Stimulated activated CD4-positive, alpha-beta T cell treated with anti-CD3 and anti-CD28 coated beads, Interleukin-12 subunit alpha, Interleukin-12 subunit beta, amount 100 ng/mL, for 4 hours (primary cell): ENCODE results near the gene PTPRT.

Experiments
- DNase-seq: peaks from one replicate; pipeline ENCODE4 v3.0.0-alpha.2; 2020

PTPRT gene

GRCh38 chr20:42350521-42350920 is 839.2 kb downstream of the PTPRT start:
- no peak for DNase-seq

DNA sequence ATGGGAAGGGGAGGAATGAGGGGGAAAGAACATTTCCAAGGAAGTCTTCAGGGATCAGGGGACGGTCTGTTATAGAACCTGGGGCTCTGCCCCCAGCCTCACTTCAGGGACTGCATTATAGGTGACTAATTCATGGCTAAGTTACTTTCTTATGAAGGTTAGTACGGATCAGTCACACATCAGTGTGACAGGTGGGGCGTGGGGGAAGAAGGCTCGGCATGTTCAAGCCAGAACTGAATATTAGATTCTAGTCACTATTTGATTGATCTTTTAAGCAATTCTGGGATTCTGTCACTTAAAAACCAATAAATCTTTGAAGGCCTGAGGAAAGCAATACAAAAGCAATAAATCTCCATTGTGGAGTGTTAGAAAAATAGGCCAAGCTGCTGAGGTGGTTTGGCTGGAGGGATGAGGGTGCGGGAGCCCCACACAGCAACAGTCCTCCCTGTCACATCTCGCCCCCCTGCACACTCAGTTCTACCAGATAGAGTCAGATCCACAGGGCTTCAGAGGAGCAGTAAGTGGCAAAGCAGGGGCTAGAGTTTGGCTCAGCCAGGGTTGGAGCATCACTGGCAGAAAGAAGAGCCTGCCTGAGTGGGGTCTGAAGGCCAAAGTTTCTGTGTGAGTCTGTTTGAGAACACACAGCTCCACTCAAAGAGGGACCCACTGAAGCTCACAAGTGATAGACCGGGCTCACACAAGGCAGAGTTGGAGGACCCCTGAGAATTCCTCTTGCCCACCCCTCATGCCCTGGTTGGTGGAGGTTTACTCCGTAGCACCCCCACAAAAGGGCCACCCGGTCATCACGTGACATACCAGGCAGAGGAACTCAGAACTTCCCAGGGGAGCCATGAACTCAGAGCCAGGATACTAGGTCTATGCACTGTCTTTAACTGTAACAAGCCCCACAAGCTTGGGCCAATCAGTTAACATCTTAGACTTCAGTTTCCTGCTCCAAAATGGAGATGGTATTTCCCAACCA is 843.2 kb downstream of the PTPRT start:
- no peak for DNase-seq

- no peak for DNase-seq
Observed at GRCh38 chr20:42341654-42342053, 848.1 kb downstream of the PTPRT start.

- no peak for DNase-seq
Observed at GRCh38 chr20:42340368-42340767, 849.3 kb downstream of the PTPRT start.

GRCh38 chr20:42338294-42339201 is 851.2 kb downstream of the PTPRT start:
- DNase-seq: no peak

DNA sequence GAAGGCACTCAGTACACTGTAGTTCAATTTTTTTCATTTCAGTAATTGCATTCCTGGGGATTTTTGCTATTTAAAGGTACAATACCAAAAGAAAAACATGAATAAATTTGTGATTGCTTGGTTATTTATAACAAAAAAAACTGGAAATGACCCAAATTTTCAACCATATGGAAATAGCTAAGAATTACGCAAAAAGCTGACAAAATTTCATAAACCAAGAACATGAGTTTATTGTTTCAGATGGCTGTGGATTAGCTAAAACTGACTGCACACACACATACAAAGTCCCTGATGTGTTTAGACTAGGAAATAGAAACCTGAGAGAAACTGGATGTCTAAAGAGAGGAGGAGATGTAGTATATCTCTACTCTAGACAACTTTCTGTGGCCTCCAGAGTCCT is 853.1 kb downstream of the PTPRT start:
- DNase-seq: no peak

DNA sequence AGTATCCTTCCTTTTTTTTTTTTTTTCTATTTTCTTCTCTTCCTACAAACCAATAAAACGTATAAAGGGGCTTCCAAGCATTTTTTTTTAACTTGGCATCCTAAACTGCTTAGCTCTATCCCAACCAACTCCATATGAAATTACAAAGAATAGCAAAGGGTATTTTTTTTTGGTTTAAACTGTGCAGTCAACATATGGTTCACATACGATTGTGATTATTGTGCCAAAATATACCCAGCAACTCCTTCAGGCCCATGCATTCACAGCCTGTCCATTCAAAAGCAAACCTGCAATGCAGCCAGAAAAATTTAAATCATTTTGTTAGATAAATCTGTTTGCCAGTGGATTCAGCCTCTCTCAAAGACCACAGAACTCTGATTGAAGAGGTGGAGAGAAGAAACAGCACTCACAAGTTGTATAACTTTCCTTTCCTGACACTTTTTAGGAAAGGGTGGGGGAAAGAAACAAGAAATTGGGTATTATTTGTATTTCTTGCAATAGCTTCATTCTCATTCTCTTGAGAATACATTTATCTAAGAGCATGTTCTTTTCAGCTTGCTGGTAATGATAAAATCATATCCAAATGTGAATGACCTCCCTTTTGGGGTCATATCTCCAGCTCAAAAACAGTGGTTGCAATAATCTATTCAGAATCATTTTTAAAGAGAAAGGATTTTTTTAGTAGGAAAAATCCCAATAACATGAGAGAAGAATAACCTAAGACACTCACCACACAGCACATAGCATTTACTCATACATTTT is 870.3 kb downstream of the PTPRT start:
- no peak for DNase-seq

DNA sequence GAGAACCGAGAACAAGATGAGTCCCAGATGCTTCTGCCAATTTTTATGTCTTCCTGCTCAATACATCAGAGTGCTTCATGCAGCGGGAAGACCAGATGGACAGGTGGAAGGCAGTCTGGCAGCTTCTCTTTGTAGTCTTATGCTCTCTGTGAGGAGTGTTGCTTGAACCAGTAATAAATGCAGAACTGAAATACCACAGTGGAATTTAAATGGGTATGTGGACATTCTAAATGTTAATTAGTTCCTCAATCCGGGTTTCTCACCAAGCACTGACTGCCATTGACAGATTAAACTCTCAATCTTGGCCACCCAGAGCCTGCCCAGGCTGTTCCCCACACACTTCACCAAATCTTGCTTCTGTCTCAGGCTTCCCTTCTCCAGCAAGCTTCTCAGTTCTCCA is 876.0 kb downstream of the PTPRT start:
- no peak for DNase-seq

DNA sequence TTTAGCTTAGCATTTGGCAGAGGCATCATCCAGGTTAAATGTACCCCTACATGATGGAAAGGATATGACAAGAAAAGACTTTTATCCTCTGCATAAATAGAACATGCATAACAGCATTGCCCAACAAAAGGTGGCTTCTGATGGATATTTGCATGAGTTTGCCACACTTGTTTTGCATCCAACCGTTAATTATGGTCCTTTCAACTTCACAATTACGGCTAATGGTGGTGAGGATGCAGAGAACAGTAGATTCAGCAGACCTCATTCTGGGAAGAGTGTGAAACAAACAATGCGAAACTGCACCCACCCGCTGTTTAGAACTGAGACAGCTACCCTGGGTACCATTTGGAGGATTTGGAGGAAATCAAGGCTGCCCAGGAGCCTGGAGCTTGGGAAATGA is 880.7 kb downstream of the PTPRT start:
- DNase-seq: no peak

DNA sequence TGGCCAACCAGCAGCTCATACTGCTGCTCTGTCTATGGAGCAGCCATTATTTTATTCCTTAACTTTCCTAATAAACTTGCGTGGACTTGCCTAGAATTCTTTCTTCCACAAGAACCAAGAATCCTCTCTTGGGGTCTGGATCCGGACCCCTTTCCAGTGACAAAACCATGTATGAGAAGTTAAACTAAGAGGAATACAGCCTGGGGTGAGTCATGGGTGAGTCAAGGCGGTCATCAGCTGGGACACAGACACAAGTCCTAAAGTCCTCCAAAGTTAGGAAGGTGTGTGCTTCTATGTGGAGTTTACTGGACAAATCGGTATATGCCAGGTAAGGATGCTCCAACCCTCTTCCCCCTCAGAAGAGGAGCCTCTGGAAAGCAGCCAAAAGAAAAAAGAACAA is 881.5 kb downstream of the PTPRT start:
- no peak for DNase-seq

DNA sequence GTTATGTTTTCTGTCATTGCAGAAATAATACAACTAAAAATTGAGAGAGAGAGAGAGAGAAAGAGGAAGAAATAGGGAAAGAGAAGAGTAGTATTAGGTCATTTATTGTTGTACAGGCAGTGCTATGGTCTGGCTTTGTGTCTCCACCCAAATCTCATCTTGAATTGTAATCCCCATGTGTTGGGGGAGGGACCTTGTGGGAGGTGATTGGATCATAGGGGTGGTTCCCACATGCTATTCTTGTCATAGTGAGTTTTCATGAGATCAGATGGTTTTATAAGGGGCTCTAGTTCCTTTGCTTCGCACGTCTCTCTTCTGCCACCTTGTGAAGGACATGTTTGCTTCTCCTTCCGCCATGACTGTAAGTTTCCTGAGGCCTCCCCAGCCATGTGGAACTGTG is 894.1 kb downstream of the PTPRT start:
- no peak for DNase-seq

DNA sequence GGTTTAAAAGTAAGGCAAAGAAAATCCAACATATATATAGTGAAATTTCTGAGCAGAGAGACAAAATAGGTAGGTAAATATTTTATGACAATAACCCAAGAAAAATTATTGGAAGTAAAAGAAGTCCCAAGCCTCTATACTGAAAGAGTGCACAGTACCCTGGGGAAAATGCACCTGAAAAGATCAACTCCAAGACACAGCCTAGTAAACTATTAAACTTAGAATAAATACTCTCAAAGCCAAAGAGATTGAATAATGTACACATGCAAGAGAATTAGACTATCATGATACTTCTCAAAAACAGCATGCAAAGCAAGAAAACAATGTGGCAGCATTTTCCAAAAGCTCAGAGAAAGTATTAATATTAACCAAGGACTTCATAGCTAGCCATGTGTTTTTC is 894.7 kb downstream of the PTPRT start:
- DNase-seq: no peak

DNA sequence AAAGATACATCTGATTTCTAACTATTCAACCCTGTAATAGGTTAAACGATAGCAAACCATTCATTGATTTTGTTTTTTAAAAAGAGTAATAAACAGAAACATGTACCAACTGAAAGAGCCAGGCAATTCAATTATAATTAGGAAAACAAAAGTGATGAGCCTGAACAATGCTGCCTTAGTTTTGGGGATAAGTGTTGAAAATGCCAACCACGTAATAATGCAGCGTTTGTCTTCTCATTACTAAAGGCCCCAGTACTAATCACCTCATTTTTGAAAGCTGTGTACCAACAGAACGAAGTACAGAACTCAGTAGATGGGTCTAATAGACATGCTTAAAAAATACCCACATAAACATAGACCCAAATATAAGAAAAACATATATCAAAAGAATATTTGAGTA is 907.9 kb downstream of the PTPRT start:
- DNase-seq: no peak

GRCh38 chr20:42276718-42277602 is 912.7 kb downstream of the PTPRT start:
- DNase-seq: no peak

GRCh38 chr20:42274986-42275385 is 914.7 kb downstream of the PTPRT start:
- no peak for DNase-seq

DNA sequence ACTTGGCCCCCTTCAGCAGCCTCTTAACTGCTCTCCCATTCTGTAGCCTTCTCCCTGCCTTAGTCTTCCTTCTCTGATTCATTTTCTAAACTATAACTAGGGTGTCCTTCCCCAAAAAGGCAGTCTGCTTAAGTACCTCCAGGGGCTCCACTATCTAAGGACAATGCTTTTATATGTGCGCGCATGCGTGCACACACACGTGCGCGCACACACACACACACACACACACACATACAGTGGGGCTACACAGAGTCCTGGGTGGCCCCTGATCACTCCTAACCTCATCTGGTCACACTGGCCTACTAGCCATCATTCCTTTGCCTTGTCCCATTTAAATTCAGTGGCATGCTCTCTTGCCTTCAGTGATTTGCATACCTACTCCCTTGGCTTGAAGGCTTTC is 917.2 kb downstream of the PTPRT start:
- no peak for DNase-seq

DNA sequence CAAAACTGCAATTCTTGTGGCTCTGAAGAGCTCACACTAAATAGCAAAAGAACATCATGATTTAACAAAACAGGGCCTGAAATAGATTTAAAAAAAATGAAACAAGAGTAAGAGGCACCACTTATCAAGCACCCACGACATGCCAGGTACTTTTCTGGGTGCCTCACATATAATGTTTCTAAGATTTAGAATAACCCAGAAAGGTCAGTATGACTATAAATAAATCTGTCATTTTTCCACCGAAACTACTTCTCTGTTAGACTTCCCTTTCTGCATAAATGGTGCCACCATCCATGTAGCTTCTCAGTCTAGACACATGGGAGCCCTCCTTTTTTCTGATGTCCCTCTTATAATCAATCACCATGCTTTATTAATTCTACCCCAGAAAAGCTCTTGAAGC is 919.2 kb downstream of the PTPRT start:
- no peak for DNase-seq

DNA sequence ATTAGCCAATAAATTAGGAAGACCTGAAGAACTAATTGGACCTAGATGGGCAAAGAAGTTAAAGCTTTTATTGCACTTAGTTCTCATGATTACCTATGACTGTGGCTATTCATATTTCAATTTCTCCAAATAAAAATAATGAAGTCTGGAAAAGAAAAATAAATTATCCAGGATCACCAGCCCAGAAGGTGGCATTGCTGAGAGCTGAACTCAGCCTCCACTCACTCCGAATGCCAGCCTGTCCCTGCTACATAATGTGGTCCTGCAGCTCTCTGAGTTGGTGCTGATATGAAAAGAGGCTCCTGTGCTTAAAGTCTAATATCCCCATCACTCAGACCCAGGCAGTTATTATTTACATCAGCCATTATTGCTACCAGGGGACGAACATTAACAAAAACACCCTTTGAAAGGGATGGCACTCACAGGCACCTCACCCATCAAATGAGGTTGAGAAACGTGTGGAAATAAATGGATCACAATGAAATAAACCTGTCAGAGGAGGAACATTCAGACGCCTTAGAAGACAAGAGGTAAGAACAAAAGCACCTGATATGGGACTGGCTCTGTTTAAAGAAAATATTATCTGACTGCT is 921.8 kb downstream of the PTPRT start:
- no peak for DNase-seq

DNA sequence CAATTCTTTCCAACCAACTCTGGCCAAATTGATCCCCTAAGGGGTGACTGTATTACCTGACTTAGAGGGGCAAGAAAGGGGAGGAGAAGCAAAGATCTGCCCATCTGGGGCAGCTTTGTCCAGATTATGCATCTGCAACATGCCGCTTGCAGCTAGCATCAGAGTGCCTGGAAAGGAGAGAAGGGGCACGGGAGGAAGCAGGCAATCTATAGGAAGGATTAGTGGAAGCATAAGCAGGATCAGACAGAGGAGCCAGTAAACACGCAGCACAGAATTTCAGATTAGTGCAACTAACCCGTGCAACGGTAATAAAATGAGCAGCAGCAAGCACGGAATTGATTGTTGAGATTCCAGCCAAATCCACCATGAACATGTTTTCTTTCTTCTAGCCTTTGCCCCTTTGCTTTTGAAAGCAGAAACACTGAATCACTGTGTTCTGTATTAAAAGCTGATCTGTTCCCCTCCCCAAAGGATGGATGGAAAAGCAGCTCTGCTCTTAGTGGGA is 927.9 kb downstream of the PTPRT start:
- DNase-seq: no peak

GRCh38 chr20:42260184-42260583 is 929.5 kb downstream of the PTPRT start:
- DNase-seq: no peak

DNA sequence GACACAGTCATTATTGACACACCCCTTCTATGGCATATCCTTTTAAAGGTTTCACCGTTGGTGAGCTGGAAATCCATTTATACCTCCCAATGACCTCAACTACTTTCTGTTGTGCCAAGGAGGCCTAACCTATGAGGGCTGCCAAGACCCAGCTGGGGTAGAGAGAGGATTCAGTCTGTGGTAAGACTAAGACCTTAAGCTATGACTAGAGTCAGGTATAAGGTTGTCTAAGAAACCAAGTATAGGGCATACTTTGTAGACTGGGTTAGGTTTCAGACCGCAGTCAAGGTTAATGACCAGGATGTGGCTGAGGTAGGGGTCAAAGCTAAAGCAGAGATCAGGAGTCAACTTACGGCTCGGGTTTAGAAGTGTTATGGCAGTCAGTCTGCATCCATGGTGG is 930.3 kb downstream of the PTPRT start:
- DNase-seq: no peak
